NCI-H2171 (cell line): ENCODE measurements around the gene ATE1.

Experiments
- DNase-seq: peaks from one replicate; lab custom pipeline; 2025; lab: John Stamatoyannopoulos, UW

Gene ATE1

DNA sequence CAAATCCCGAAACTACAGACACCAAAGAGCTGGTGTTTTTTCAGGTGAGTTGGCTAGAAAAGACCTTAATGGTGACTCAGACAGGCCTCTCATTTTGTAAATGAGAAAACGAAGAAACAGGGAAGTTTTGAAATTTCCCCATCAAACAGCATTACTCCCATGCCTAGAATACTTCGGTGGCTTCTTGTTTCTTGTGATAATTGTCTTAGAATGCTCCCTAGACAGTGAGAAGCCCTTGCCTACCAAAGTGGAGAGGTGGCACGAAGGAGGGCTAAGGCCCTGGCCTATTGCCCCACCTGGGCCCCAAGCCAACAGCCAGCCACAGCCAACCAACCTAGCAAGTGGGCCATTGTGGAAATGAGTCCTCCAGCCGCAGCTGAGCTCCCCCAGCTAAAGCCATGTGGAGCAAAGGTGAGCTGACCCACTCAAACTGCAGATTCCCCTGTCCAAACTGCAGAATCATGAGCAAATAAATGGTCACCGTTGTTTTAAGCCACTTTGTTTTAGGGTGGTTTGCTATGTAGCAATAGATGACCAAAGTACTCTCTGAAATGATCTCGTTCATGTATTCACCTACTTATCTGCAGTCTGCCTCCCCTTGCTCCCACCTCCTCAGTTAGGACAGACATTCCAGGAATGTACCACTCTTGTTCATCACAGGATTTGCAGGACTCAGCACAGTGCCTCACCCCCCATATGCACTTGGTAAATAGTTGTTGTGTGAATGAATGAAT is 231.9 kb downstream of the ATE1 start:
- no peak for DNase-seq

DNA sequence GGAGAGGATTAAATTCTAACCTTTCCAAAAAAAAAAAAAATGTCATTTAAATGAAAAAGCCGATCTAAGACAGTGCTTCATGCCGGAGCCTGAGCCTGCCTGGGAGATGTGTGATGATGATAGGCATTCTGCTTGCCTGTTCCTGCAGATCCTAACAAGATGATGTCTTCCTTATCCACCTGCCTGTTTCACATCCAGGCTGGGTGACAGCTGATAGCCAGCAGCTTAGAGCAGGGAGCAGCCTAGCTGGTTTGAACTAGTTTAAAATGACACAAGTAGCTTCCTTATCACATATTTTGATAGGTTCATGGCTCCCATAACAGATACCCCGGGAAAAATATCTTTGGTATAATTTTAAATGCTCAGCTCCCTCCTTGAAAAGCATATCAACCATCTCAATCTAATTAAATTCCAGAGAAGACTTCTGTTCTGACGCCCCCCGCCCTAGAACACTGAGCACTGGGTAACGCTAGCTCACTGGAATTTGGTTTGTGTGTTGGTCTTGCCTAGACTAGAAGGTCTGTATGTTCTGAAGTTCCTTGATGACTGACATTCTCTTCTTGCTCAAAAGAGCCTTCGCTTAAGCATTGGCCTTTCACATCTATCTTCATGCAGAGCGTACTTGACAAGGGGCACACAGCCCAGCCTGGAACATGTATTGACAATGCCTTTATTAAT is 232.7 kb downstream of the ATE1 start:
- DNase-seq: no peak

DNA sequence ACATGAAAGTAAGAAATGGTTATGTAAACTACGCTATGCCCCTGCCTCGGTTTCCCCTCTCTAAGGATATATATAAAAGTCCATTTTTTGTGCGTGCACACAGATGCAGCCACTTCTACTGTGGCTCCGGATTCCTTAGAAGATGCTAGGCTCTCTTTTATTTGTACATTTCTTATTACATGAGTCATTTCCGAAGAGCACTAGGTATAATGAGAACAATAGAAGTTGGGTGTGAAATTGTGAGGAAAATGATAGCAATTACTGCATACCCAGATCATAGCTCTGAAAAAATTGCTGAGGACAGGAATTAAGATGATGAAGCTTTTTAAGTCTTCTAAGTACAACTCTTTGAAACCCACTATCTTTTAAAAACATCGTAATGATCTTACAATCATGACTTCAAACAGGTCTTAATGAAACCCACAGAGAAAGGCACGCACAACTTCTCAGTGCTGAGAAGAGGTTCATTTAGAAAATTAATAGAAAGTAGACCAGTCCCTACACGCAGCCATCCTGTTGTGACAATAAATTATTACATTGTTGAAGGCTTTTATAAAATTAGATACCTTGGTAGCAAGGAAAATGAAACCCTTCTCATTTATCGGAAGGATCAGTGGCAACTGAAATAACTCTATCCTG is 233.4 kb downstream of the ATE1 start:
- no peak for DNase-seq

DNA sequence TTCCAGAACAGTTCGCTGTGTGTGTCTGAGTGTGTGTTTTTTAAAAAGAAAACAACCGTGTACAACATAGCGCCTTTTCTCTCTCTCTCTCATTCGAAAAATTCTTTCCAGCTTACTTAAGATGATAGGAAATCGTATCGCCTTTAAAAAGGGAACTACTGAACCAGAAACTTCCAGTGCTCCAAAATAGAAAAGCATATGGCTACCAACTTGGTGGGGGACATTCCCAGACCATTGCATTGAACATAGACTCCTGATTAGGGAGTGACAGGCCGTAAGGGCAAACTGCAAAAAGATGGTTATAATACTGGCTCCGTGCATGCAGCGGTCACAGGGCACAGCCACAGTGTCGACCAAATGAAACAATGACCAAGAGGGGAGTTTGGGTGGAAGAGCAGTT is 235.2 kb downstream of the ATE1 start:
- DNase-seq: no peak

DNA sequence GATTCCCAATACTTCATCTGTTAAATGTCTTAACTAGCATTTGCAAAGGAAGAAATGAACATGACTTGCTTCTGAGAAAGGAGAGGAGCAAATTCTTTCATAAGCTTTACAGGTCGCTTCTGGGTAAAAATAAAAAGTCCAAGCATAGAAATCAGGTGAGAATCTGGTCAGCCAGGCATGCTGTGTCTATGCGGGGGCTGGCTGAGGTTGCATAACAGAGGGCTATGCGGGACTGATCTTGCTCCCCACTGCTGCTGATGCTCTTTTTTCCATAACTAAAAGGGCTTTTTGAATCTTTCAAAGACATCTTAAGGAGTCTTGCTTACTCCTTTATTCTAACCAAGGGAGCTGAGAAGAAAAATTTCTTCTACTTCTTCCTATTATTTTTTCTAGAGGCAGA is 236.9 kb downstream of the ATE1 start:
- DNase-seq: no peak
